ENCODE results near the gene C10orf143. TPM values are rescaled to one million over a fixed set of nuclear protein-coding genes. Genes with fewer than 3 reads are reported as not detected.
"Not testable (repeated sequence)": the region's sequence is repeated elsewhere in the genome, so short reads cannot be mapped to it uniquely, and the experiment has no call there.

The C10orf143 gene
- total and polyA plus RNA-seq, 7 donors = 1.4 to 9.6 (median 6.8) TPM

DNA sequence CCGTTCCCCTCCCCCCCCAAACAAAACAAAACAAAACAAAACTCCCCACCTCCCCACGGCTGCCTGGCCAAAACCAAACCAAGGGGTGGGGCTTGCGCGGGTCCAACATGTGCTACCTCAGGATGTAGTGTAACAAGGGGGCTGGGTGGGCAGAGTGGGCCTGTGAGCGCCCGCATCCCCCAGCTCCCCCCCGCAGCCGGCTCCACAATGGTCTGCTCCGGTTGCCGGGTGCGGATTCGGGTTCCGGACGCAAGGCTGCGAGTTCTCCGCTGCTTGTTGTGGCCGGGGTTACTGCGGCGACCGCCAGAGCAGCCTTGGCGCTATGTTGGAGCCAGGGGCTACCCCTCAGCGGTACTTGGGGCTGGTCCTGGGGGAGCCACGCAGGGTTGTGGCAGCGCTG lies 4.9 kb downstream of the C10orf143 start:
- DNase-seq = no peak
- no peaks in the 10 kb centered on the region for H3K9me3 ChIP-seq
- H3K27ac ChIP-seq = no peak overlapping the region
- no peak overlapping the region for H3K4me3 ChIP-seq
- 91 to 94% methylated on average over 24 of the region's 24 CpGs for WGBS, 2 donors
- TF ChIP-seq, protein P1, sequence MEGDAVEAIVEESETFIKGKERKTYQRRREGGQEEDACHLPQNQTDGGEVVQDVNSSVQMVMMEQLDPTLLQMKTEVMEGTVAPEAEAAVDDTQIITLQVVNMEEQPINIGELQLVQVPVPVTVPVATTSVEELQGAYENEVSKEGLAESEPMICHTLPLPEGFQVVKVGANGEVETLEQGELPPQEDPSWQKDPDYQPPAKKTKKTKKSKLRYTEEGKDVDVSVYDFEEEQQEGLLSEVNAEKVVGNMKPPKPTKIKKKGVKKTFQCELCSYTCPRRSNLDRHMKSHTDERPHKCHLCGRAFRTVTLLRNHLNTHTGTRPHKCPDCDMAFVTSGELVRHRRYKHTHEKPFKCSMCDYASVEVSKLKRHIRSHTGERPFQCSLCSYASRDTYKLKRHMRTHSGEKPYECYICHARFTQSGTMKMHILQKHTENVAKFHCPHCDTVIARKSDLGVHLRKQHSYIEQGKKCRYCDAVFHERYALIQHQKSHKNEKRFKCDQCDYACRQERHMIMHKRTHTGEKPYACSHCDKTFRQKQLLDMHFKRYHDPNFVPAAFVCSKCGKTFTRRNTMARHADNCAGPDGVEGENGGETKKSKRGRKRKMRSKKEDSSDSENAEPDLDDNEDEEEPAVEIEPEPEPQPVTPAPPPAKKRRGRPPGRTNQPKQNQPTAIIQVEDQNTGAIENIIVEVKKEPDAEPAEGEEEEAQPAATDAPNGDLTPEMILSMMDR (IDR thresholded peaks at IDR 0.05) = no peak
- no peak for TF ChIP-seq EP300 (IDR thresholded peaks at IDR 0.05)
- TF ChIP-seq POLR2AphosphoS5 (IDR thresholded peaks at IDR 0.05) = no peak
- TF ChIP-seq POLR2A (IDR thresholded peaks at IDR 0.05) = no peak
- H3K4me1 ChIP-seq = peaks cover 0 to 15% (median 12%) of the 10 kb centered on the region in 4 donors
- no peaks in the 10 kb centered on the region for H3K27me3 ChIP-seq
- H3K36me3 ChIP-seq = peaks cover 0 to 16% (median 0%) of the 10 kb centered on the region in 4 donors
- intact Hi-C loops (cut with DNase I) = no loop called here

DNA sequence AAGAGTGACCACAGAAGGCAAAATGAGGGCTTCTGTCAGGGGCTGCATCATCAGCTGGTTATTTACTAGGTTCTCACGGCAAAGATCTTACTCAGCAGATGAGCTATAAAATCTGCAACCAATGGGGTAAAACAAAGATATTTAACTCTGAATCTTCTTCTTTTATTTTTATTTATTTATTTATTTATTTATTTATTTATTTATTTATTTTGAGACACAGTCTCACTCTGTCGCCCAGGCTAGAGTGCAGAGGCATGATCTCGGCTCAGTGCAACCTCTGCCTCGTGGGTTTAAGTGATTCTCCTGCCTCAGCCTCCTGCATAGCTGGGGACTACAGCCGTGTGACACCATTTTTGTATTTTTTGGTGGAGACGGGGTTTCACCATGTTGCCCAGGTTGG lies 11.3 kb downstream of the C10orf143 start:
- Histone ChIP-seq H3K4me3 (no peak overlapping the region), H3K9me3 (no peaks in the 10 kb centered on the region), H3K27me3 (no peaks in the 10 kb centered on the region), H3K27ac (no peak overlapping the region), H3K36me3 (peaks cover 0 to 15% (median 0%) of the 10 kb centered on the region in 4 donors), H3K4me1 (no peaks in the 10 kb centered on the region)
- WGBS, 2 donors = 95 to 97% methylated on average over 6 of the region's 6 CpGs
- no peak for TF ChIP-seq EP300 (IDR thresholded peaks at IDR 0.05)
- no peak for TF ChIP-seq POLR2A (IDR thresholded peaks at IDR 0.05)
- TF ChIP-seq, protein P1 (IDR thresholded peaks at IDR 0.05) = no peak
- no peak for TF ChIP-seq POLR2AphosphoS5 (IDR thresholded peaks at IDR 0.05)
- intact Hi-C loops (cut with DNase I) = no loop called here
- DNase-seq = no peak

DNA sequence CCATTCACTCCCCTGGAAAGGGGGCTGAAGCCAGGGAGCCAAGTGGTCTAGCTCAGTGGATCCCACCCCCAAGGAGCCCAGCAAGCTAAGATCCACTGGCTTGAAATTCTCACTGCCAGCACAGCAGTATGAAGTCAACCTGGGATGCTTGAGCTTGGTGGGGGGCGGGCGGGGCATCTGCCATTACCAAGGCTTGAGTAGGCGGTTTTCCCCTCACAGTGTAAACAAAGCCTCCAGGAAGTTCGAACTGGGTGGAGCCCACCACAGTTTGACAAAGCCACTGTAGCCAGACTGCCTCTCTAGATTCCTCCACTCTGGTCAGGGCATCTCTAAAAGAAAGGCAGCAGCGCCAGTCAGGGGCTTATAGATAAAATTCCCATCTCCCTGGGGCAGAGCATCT lies 20.1 kb downstream of the C10orf143 start:
- not testable (repeated sequence) for H3K9me3 ChIP-seq

DNA sequence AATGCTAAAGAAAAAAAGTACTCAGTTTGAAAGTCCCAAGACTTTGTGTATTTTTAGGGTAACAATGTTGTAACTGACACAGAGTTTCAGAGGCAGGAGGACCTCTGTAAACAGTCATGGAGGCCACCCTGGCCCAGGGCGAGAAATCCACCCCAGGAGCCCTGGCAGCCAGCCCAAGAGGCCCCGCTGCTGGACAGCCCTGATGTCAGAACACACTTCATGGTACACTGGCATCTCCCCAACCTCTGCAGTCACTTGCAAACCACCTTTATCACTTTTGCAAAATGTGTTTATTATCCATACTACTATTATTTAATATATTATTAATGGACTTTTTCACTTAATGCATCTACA lies 30.2 kb downstream of the C10orf143 start:
- Histone ChIP-seq H3K27me3 (no peaks in the 10 kb centered on the region), H3K36me3 (peaks cover 0 to 23% (median 0%) of the 10 kb centered on the region in 4 donors), H3K4me1 (no peaks in the 10 kb centered on the region), H3K4me3 (no peak overlapping the region), H3K27ac (no peak overlapping the region), H3K9me3 (no peaks in the 10 kb centered on the region)
- no peak for TF ChIP-seq EP300 (IDR thresholded peaks at IDR 0.05)
- TF ChIP-seq, protein P1 (IDR thresholded peaks at IDR 0.05) = no peak
- TF ChIP-seq POLR2AphosphoS5 (IDR thresholded peaks at IDR 0.05) = no peak
- no peak for TF ChIP-seq POLR2A (IDR thresholded peaks at IDR 0.05)
- 95 to 97% methylated on average over 2 of the region's 2 CpGs for WGBS, 2 donors
- no peak for DNase-seq
- intact Hi-C loops (cut with DNase I) = no loop called here

More for the DNA sequence above, 20.1 kb downstream of the C10orf143 start:
- WGBS, 2 donors = 66 to 82% methylated on average over 5 of the region's 5 CpGs
- peaks cover 0 to 25% (median 3%) of the 10 kb centered on the region in 4 donors for H3K36me3 ChIP-seq
- H3K27ac ChIP-seq; H3K4me3 ChIP-seq; H3K4me1 ChIP-seq; intact Hi-C loops (cut with DNase I); H3K27me3 ChIP-seq; DNase-seq: not testable (repeated sequence)

DNA sequence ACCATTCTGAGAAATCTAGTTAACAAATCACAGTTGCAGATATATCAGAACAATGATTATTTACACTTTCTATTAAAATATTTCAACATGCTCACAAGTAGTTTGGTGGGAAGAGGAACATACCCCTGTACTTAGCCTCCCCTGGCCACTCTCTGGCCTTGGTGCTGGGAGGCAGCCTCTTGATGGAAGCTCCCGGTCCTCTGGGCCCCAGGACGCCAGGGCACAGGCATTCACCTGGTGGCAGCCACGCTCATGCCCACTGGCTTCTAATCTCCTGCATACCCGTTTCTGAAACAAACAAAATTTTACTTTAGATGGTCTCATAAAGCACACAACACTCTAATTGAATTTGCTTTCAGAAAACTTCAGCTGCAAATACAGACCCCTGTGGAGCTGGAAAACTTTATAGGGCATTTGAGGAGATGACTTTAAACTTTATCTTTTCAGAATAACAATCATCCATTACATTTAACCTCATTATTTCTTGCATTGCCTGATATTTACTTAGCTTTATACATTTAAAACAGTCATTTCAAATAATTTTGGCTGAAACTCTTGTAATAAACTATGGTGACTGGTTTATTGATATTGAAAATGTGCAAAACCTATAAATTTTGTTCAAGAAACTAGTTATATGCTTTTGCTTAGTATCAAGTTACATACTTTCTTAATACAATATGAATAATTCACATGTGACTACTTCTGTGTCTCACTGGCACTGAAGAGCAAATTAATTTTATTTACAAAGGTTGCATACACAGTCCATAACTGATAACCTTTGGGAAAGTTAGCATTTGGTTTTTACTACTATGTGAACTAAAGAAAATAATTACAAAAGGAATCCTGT lies 30.8 kb downstream of the C10orf143 start:
- DNase-seq = no peak
- Histone ChIP-seq H3K27ac (no peak overlapping the region), H3K9me3 (no peaks in the 10 kb centered on the region), H3K4me3 (no peak overlapping the region), H3K36me3 (peaks cover 0 to 23% (median 1%) of the 10 kb centered on the region in 4 donors), H3K27me3 (no peaks in the 10 kb centered on the region), H3K4me1 (no peaks in the 10 kb centered on the region)
- intact Hi-C loops (cut with DNase I) = no loop called here
- 70 to 82% methylated on average over 4 of the region's 4 CpGs for WGBS, 2 donors
- no peak for TF ChIP-seq POLR2A (IDR thresholded peaks at IDR 0.05)
- no peak for TF ChIP-seq EP300 (IDR thresholded peaks at IDR 0.05)
- no peak for TF ChIP-seq POLR2AphosphoS5 (IDR thresholded peaks at IDR 0.05)
- TF ChIP-seq, protein P1 (IDR thresholded peaks at IDR 0.05) = no peak
